GDM1 (cell line): Measurements from ENCODE around the gene MROH8.

Experiments
- DNase-seq: peaks from one replicate; lab custom pipeline; 2025; lab: John Stamatoyannopoulos, UW

Gene MROH8

DNA sequence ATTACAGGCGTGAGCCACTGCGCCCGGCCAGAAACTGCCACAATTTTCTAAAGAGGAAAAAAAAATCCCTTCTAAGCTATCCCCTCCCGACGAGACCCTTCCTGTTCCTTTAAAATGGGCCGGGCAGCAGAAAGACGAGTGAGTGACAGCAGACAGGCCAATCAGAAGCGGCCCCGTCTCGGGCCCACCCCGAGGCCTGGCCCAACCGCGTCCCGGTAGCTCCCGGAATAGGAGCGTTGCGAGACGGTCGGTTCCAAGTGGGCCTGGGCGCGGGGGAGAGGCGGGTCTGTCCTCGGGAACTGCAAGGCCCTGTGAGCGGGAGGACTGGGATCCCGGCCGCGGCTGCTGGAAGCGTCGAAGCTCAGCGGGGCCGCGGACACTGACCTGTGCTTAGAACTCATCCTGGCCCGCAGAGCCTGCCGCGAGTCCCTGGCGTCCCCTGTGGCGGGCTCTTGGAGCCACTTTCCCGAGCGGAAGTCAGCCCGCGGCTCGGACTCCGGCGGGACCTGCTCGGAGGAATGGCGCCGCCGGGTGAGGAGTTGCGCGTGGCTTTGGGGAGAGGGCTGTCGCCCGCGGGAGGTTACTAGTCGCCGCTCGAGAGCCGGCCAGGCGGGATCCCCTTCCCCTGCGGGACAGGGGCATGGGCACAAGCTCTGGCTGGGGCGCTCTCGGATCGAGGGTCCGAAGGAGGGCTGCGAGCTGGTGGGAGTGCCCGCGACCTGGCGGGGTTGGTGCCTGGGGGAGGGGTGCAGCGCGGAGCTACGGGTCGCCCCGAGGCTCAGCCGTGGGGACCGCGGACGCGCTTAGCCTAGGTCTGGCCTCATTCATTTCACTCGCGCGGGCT lies at the start of gene MROH8, which contains the start of gene RPN2:
TSS of gene MROH8 (minus strand) at position 710 of the 844 bp plus-strand sequence.
TSS of gene RPN2 (plus strand) at position 492 of the 844 bp plus-strand sequence. CDS start at position 519, 27 bp downstream.
- peak; percentile 94 for DNase-seq

- no peak for DNase-seq
These were observed 49.3 kb upstream of the MROH8 start for GRCh38 chr20:37228656-37229055.

DNA sequence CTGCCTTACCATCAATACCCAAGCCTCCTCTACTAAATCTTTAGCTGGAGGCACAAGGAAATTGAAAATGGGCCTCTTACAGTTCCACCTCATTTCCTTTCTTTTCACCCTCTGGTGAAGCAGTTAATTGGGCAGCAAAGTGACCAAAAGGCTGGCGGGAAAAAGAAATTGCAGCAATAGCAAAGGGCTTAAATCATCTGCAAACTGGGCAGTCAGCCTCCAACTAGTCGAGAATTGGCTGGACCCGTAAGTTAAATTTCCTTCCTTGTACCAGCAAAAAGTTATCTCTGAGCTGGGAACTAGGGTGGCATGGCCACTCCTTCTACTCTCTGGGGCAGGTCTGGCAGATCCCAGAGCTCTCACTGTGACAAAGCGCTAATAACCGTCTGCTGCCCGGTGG lies 48.7 kb upstream of the MROH8 start:
- no peak for DNase-seq

GRCh38 chr20:37226889-37227288 lies 47.5 kb upstream of the MROH8 start:
- DNase-seq, result no peak

DNA sequence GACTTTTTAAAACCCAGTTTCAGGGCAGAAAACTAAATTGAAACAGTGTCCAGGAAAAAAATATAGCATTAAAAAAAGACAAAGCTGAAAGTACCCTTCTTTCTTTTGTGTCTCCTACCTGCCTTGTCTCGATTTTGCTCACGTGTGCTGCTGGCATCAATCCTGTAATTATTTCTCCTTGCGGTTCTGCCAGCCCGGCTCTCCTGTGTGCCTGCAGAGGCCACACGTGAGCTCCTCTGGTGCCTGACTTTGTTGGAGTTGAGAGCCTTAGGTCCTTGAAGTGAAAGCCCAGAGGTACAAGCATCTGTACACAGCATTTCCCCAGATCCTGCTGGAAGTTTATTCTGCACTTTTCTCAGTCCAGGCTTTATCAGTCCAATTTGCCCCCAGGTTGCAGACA lies 45.8 kb upstream of the MROH8 start:
- DNase-seq, result no peak

- DNase-seq, result peak; percentile 24
These were observed 43.7 kb upstream of the MROH8 start for GRCh38 chr20:37223053-37223452.

DNA sequence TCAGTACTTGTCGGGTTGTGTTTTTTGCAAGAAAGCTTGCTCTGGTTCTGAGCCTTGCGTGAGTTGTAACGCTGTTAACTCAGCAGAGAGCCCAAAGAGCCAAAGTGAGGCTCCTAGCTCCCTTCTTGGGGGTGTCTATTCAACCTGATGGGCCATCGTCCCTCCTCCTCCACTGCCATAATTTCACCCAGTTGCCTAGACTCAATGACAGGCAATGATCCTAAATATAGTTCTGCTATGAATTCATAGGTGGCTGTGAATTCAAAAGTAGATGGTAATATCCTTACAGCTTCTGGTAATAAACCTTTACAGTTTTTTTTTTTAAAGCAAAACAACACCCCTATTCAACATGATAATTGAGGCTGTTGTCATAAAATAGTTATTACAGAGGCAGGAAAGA lies 42.7 kb upstream of the MROH8 start:
- DNase-seq, result no peak

GRCh38 chr20:37220731-37221130 lies 41.4 kb upstream of the MROH8 start:
- no peak for DNase-seq

DNA sequence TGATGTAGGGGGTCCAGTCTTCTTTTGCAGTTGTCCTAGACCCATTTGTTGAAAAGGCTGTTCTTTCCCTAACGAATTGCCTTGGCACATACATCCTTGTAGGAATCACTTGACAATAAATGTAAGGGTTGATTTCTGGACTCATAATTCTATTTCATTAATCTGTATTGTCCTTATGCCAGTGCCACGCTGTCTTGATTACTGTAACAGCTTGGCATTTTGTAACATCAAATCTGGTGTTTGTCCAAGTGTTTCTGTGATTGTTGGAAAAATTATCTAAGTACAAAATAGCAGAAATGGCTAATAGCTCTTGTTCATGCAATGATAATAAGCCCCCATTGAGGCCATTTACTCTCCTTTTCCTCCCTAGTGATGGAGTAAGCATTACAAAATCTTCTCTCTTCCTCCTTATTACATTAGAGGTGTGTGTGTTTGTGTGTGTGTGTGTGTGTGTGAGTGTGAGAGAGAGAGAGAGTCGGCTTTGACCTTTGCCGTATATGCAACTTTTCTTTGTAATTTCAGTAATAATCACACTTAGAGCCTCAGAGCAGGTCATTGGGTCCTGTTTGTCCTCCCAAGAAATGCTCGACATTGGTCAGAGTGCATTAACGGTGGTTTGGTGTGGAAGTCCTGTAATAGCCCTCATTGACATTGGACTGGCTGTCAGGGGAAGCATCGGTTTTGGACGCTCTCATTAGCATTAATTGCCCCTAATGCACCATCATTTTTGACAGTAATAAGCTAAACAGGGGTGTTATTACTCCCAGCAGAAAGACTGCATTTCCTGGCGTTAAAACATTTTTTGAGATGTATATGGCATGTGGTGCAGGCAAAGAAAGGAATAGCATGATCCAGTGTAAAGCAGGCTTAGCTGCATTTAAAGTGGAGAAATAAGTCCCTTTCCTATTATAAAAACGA lies 40.7 kb upstream of the MROH8 start:
- no peak for DNase-seq

DNA sequence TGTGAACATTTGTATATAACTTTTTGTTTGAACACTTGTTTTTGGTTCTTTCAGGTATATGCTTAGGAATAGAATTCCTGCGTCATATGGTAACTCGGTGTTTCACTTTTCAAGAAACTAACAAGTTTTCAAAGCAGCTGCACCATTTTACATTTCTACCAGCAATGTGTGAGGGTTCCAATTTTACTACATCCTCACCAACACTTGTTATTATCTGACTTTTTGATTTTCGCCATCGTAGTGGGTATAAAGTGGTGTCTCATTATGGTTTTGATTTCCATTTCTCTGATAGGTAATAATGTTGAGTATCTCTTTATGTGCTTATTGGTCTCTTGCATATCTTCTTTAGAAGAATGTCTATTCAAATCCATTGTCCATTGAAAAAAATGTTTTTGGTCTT lies 39.6 kb upstream of the MROH8 start:
- no peak for DNase-seq

DNA sequence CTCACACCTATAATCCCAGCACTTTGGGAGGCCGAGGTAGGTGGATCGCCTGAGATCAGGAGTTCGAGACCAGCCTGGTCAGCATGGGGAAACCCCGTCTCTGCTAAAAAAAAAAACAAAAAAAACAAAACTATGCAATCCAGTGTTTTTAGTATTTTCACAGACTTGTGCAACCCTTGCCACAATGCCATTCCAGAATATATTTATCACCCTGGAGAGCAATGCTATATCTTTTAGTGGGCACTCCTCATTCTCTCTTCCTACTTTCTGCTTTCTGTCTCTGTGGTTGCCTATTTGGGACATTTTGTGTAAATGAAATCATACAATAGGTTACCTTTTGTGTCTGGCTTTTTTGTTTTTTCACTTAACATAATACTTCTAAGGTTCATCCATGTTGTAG lies 39.1 kb upstream of the MROH8 start:
- DNase-seq, result no peak

DNA sequence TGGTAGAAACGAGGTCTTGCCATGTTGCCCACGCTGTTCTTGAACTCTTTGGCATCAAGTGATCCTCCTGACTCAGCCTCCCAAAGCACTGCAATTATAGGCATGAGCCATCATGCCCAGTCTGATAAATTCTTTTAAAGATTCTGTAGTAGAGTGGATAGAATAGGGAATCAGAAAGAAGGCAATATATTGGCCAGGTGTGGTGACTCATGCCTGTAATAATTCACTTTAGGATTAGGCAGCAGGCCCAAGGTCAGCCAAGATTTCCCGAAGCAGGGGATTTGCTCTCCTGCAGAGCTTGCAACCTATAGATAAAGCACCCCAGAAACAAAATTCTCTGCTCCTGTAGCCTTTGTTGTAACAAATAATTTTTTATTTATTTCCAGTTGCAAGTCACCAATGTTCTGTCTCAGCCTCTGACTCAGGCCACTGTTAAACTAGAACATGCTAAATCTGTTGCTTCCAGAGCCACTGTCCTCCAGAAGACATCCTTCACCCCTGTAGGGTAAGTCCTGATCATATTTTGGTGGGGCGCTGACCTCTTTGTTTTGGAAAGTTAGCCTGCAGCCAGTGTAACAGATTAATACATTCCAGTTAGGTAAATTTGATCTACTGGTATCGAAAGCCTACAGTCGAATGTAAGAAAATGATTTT lies 30.4 kb upstream of the MROH8 start:
- no peak for DNase-seq

DNA sequence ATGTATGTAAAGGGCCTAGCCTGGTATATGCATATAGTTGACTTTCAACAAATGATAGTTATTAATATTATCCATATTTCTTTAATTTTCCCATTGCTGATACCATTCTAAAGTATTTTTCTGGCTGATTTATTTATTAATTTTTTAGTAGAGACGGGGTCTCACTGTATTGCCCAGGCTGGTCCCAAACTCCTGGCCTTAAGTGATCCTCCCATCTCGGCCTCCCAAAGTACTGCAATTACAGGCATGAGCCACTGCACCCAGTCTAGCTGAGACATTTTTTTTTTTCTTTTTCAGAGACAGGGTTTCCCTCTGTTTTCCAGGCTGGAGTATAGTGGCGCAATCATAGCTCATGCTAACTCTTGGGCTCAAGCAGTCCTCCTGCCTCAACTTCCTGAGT lies 29.8 kb upstream of the MROH8 start:
- DNase-seq, result no peak

GRCh38 chr20:37207171-37207570 lies 27.8 kb upstream of the MROH8 start:
- DNase-seq, result no peak

DNA sequence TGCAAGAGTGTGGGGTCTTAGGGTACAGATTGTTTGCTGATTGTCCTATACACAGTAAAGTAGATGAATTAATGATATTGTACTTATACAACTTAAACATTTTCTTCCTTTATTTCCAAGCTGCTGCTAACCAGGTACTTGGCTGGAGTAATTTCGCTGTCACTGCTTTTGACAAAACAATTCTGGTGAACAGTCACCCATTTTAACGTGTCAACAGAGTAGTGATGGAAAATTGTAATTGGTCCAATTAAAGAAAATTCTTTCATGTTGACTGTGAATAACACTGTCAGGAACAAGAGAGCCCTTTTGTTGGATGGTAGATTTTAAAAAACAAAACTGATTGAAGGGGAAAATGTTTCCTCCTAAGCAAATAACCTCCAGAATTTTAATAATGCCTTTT lies 26.4 kb upstream of the MROH8 start:
- DNase-seq, result no peak

DNA sequence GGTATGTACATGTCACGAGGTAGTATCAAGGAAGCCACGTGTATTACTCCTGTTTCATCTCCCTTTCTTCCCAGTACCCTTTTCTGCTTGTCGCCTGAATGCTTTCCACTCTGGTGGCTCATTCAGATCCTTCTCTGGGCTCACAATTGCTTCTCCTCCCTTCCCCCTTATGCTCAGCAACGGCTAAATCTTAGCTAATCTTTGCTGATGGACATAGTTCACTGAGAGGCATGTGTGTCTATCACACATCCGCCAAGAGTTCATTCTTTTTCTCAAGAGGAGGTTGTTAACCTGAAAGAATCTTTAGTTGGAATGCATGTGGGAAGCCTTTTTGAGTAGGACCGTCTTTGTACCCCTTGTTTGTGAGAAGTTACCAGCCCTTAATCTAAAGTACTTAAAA lies 25.8 kb upstream of the MROH8 start:
- DNase-seq, result no peak

GRCh38 chr20:37204056-37204455 lies 24.7 kb upstream of the MROH8 start:
- no peak for DNase-seq

- no peak for DNase-seq
These were observed 23.1 kb upstream of the MROH8 start for GRCh38 chr20:37202267-37202943.

- DNase-seq, result no peak
These were observed 22.4 kb upstream of the MROH8 start for GRCh38 chr20:37201827-37202162.

GRCh38 chr20:37200926-37201826 lies 21.8 kb upstream of the MROH8 start:
- no peak for DNase-seq

GRCh38 chr20:37200376-37200775 lies 21.0 kb upstream of the MROH8 start:
- DNase-seq, result no peak
